ENCODE data around the gene FANCI. TPM values are rescaled to one million over a fixed set of nuclear protein-coding genes. Genes with fewer than 3 reads are reported as not detected.

Gene FANCI
- total RNA-seq, 2 experiments from 2014 or later, result 208 to 213 TPM

GRCh38 chr15:89364741-89365450, 121.1 kb downstream of the FANCI start:
- H3K27ac Mint-ChIP-seq, result no peak overlapping the region

DNA sequence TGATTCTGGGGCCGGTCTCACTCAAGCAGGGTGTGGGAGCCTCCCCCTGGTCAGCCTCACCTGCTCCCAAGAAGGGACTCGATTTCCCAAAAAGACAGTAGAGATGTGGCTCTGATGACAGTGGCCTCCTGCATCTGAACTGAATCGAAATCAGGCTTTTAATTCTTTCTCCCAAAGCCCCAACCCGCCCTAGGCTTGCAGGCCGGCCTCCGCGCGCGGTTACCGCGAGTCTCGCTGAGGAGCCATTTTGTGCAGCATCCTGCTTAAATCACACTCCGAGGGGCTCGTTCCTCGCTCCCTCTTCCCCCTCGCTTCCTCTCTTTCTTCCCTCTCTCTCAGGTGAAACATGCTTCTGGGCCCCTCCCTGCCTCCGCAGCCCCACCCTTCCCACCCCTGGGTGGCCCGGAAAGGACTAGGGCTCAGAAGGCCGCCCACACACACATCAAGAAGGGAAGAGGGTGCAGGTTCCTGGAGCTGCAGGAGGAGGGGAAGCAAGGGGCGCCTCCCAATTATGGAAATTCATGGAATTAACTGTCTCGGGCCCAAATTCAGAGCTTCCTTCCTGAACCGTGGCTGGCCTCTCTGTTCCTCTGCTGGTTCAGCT, 121.8 kb downstream of the FANCI start:
- CTCF ChIA-PET, result no interaction called here
- no peaks in the 10 kb centered on the region for H3K36me3 Mint-ChIP-seq
- intact Hi-C loops (cut with micrococcal nuclease), result no loop called here

More at GRCh38 chr15:89364741-89365450, 121.1 kb downstream of the FANCI start:
- no peak for DNase-seq
- intact Hi-C loops (cut with micrococcal nuclease), result no loop called here
- POLR2A ChIA-PET, result no interaction called here
- Mint-ChIP-seq H3K27me3 (peaks cover 77% of the 10 kb centered on the region), H3K4me1 (ENCODE audit: low read depth) (peaks cover 10% of the 10 kb centered on the region), H3K36me3 (no peaks in the 10 kb centered on the region), H3K4me3 (no peak overlapping the region), H3K9me3 (no peaks in the 10 kb centered on the region)
- CTCF ChIA-PET, result interaction anchor here (10.8 kb wide), 1 partner anchor 53 kb away, joined by 130 read pairs; no protein-coding TSS in a partner anchor

More for the DNA sequence above, 121.8 kb downstream of the FANCI start:
- H3K27me3 Mint-ChIP-seq, result peaks cover 77% of the 10 kb centered on the region
- H3K9me3 Mint-ChIP-seq, result no peaks in the 10 kb centered on the region
- peaks cover 10% of the 10 kb centered on the region for H3K4me1 Mint-ChIP-seq (ENCODE audit: low read depth)
- DNase-seq, result no peak
- no peak overlapping the region for H3K27ac Mint-ChIP-seq
- no peak overlapping the region for H3K4me3 Mint-ChIP-seq
- POLR2A ChIA-PET, result no interaction called here

Small RNA genes lying within 50 kb of the gene (microRNA-seq; reads per million reads assigned to microRNA genes)
- not detected for gene MIR6766 (ENCODE audit: borderline microRNAs expressed, borderline number of aligned reads, borderline replicate concordance)

Other genes starting within 250 kb of the FANCI start
- gene ABHD2, start 155.5 kb upstream of the FANCI start, total RNA-seq, result 10 to 100 TPM; 36.0 to 38.5 TPM
- not detected for gene RLBP1, start 22.4 kb upstream of the FANCI start, total RNA-seq
- 10 to 100 TPM; 94.8 to 97.4 TPM for gene POLG, start 90.8 kb downstream of the FANCI start, total RNA-seq